ENCODE measurements around the gene MFSD12.
"Not testable (repeated sequence)": the region's sequence is repeated elsewhere in the genome, so short reads cannot be mapped to it uniquely, and the experiment has no call there.

GRCh38 chr19:3529299-3529698 is 28.1 kb downstream of the MFSD12 start:
- not testable (repeated sequence) for TF ChIP-seq CSDC2 (CRISPR knock-in tag; IDR thresholded peaks at IDR 0.05); PPARA (CRISPR knock-in tag; IDR thresholded peaks at IDR 0.05; ENCODE audit: borderline replicate concordance); PATZ1 (CRISPR knock-in tag; IDR thresholded peaks at IDR 0.05; ENCODE audit: borderline replicate concordance); ZFP30 (CRISPR knock-in tag; IDR thresholded peaks at IDR 0.05); ZC3H10 (CRISPR knock-in tag; IDR thresholded peaks at IDR 0.05)

Measured in SK-N-SH treated with all-trans-retinoic acid at 6 μM for 48 hours (cell line).